Fibroblast of lung (primary cell): ENCODE results near the gene LRRC55. TPM values are rescaled to one million over a fixed set of nuclear protein-coding genes. Genes with fewer than 3 reads are reported as not detected.

Experiments
- DNase-seq, 2 donors: peaks; one replicate each; pipeline versions ENCODE4 v3.0.0 to v3.0.0-alpha.2; 2010; ENCODE audit warnings: low read depth in 2 of 2
- H2AFZ ChIP-seq: 2 replicates; pipeline ENCODE4 v1.5.1; 2012; ENCODE audit warnings: low read length, control low read depth, inconsistent platforms
- H3K27ac ChIP-seq: 2 replicates; pipeline ENCODE4 v1.5.1; 2011; ENCODE audit warnings: low read length, control low read depth; ENCODE audit not compliant: insufficient read depth
- H3K27me3 ChIP-seq: 2 replicates; pipeline ENCODE4 v1.5.1; 2011; ENCODE audit warnings: mild to moderate bottlenecking, low read length; ENCODE audit not compliant: control insufficient read depth, insufficient read depth
- H3K36me3 ChIP-seq: 2 replicates; pipeline ENCODE4 v1.5.1; 2011; ENCODE audit warnings: low read length; ENCODE audit not compliant: control insufficient read depth, insufficient read depth
- H3K4me1 ChIP-seq: 2 replicates; pipeline ENCODE4 v1.5.1; 2011; ENCODE audit warnings: low read length; ENCODE audit not compliant: control insufficient read depth, insufficient read depth; ENCODE audit errors: extremely low read depth
- H3K4me2 ChIP-seq: 2 replicates; pipeline ENCODE4 v1.5.1; 2011; ENCODE audit warnings: low read length, control low read depth; ENCODE audit not compliant: insufficient read depth; ENCODE audit errors: extremely low read depth
- H3K4me3 ChIP-seq, 4 experiments: fragments of 200-600 bp in 1 of 4; sonication (generic) in 1 of 4; replicated peaks in 1 of 4; 2 replicates each; pipeline ENCODE4 v1.5.1; 2011 to 2016; ENCODE audit warnings: low read length in 4 of 4, low read depth in 3 of 4, mild to moderate bottlenecking in 3 of 4, control low read depth in 2 of 4, inconsistent platforms in 1 of 4, mixed read lengths in 1 of 4; ENCODE audit not compliant: insufficient read depth in 1 of 4; ENCODE audit errors: control extremely low read depth in 1 of 4
- H3K79me2 ChIP-seq: 2 replicates; pipeline ENCODE4 v1.5.1; 2012; ENCODE audit warnings: mild to moderate bottlenecking, low read length, inconsistent platforms; ENCODE audit not compliant: control insufficient read depth, insufficient read depth
- H3K9ac ChIP-seq: 2 replicates; pipeline ENCODE4 v1.5.1; 2011; ENCODE audit warnings: mild to moderate bottlenecking, low read length, control low read depth; ENCODE audit not compliant: insufficient read depth
- H3K9me3 ChIP-seq: 2 replicates; pipeline ENCODE4 v1.5.1; 2012; ENCODE audit warnings: low read depth, low read length; ENCODE audit not compliant: control insufficient read depth, insufficient read depth
- H4K20me1 ChIP-seq: 2 replicates; pipeline ENCODE4 v1.5.1; 2011; ENCODE audit warnings: low read length; ENCODE audit not compliant: control insufficient read depth, insufficient read depth; ENCODE audit errors: extremely low read depth
- CTCF ChIP-seq, 2 donors: IDR thresholded peaks in 1 of 2; conservative IDR thresholded peaks in 1 of 2; 1 replicate in 1 of 2; 2 replicates in 1 of 2; pipeline ENCODE4 v1.5.1; 2011 to 2012; ENCODE audit warnings: low read length in 2 of 2, control low read depth in 1 of 2, inconsistent platforms in 1 of 2, low read depth in 1 of 2, mild to moderate bottlenecking in 1 of 2
- EZH2 ChIP-seq: IDR thresholded peaks from 2 replicates; pipeline ENCODE4 v1.5.1; 2012; ENCODE audit warnings: low read length, control low read depth, mild to moderate bottlenecking; ENCODE audit errors: missing control alignments
- polyA plus RNA-seq, 2 donors: library from polyadenylated mRNA; depleted of rRNA in 1 of 2; stranded (reverse) in 1 of 2; unstranded in 1 of 2; fragments of >200 nt; gene quantifications; 2 replicates each; pipeline ENCODE4 v1.2.1, GENCODE V29; 2011 to 2012; ENCODE audit warnings: missing spikeins in 1 of 2
- total RNA-seq: library from RNA; depleted of rRNA; stranded (reverse); fragments of >200 nt; gene quantifications from 2 replicates; pipeline ENCODE4 v1.2.1, GENCODE V29; 2014

The LRRC55 gene
- total and polyA plus RNA-seq, 2 donors (not counting 1 experiment from before 2014, with no cell fraction given), result not detected

GRCh38 chr11:57148621-57149020, 33.1 kb upstream of the LRRC55 start:
- Histone ChIP-seq H4K20me1 (no peaks in the 10 kb centered on the region), H2AFZ (no peak overlapping the region), H3K27ac (no peak overlapping the region), H3K79me2 (no peaks in the 10 kb centered on the region), H3K9me3 (no peaks in the 10 kb centered on the region), H3K4me1 (no peaks in the 10 kb centered on the region), H3K4me3 (no peak overlapping the region), H3K36me3 (no peaks in the 10 kb centered on the region), H3K4me2 (no peak overlapping the region), H3K9ac (no peak overlapping the region), H3K27me3 (no peaks in the 10 kb centered on the region)
- no peak for DNase-seq
- no peak for TF ChIP-seq EZH2
- TF ChIP-seq CTCF (conservative IDR thresholded peaks at IDR 0.05 in 1 of 2, IDR thresholded peaks at IDR 0.05 in 1 of 2; ENCODE audit: low read depth in 1 of 2, low read length in 2 of 2), result no peak

GRCh38 chr11:57150454-57150917, 31.3 kb upstream of the LRRC55 start:
- Histone ChIP-seq H3K9ac (no peak overlapping the region), H3K36me3 (no peaks in the 10 kb centered on the region), H2AFZ (no peak overlapping the region), H3K4me1 (no peaks in the 10 kb centered on the region), H3K79me2 (no peaks in the 10 kb centered on the region), H3K27ac (no peak overlapping the region), H3K4me2 (no peak overlapping the region), H3K4me3 (no peak overlapping the region), H3K27me3 (no peaks in the 10 kb centered on the region), H4K20me1 (no peaks in the 10 kb centered on the region), H3K9me3 (no peaks in the 10 kb centered on the region)
- DNase-seq, result peak; percentile 13 to 44
- TF ChIP-seq EZH2, result no peak
- TF ChIP-seq CTCF (conservative IDR thresholded peaks at IDR 0.05 in 1 of 2, IDR thresholded peaks at IDR 0.05 in 1 of 2; ENCODE audit: low read depth in 1 of 2, low read length in 2 of 2), result no peak

- TF ChIP-seq EZH2, result no peak
- TF ChIP-seq CTCF (conservative IDR thresholded peaks at IDR 0.05 in 1 of 2, IDR thresholded peaks at IDR 0.05 in 1 of 2; ENCODE audit: low read depth in 1 of 2, low read length in 2 of 2), result no peak
- no peak for DNase-seq
- no peak overlapping the region for H3K4me2 ChIP-seq
These were observed 29.6 kb upstream of the LRRC55 start for GRCh38 chr11:57152134-57152533.

More at GRCh38 chr11:57152134-57152533, 29.6 kb upstream of the LRRC55 start:
- H3K4me1 ChIP-seq, result no peaks in the 10 kb centered on the region
- H3K27ac ChIP-seq, result no peak overlapping the region
- H2AFZ ChIP-seq, result no peak overlapping the region
- no peak overlapping the region for H3K4me3 ChIP-seq
- H3K36me3 ChIP-seq, result no peaks in the 10 kb centered on the region
- no peaks in the 10 kb centered on the region for H3K9me3 ChIP-seq
- no peaks in the 10 kb centered on the region for H3K79me2 ChIP-seq
- no peaks in the 10 kb centered on the region for H3K27me3 ChIP-seq
- H3K9ac ChIP-seq, result no peak overlapping the region
- H4K20me1 ChIP-seq, result no peaks in the 10 kb centered on the region
